GM12874 (cell line): ENCODE measurements around the gene PHF21A.

Source experiments
- TF ChIP-seq, protein P1 (sequence below): IDR thresholded peaks from 2 replicates; pipeline ENCODE4 v1.5.1; 2011; ENCODE audit warnings: low read depth, mild to moderate bottlenecking, control low read depth, low read length, moderate library complexity; ENCODE audit not compliant: insufficient read depth

The PHF21A gene

DNA sequence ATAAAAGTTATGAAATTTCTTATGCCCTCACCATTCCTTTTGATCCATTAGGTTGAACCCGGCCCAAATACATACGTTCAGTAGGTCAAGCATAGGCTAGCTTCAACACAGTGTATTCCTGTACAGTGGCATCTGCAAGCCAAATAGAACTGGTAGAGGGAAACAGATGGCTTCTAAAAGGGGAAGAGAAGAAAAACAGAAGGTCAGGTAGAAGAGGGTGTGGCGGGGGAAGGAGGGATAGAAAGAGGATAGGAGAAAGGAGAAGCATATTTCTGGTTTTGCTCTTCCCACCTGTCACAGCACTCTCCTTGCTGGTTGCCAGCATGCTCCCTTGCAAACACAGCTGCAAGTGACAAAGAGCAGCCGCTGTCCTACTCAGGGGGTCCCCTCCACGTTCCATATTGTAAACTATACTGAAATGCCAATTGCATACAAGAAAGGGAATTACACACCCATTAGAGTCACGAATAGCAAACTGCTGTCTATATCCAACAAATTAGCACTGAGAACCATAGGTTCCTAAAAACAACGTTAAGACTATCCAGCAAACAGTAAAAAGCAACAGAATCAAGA lies 71.8 kb downstream of the PHF21A start:
- TF ChIP-seq, protein P1, sequence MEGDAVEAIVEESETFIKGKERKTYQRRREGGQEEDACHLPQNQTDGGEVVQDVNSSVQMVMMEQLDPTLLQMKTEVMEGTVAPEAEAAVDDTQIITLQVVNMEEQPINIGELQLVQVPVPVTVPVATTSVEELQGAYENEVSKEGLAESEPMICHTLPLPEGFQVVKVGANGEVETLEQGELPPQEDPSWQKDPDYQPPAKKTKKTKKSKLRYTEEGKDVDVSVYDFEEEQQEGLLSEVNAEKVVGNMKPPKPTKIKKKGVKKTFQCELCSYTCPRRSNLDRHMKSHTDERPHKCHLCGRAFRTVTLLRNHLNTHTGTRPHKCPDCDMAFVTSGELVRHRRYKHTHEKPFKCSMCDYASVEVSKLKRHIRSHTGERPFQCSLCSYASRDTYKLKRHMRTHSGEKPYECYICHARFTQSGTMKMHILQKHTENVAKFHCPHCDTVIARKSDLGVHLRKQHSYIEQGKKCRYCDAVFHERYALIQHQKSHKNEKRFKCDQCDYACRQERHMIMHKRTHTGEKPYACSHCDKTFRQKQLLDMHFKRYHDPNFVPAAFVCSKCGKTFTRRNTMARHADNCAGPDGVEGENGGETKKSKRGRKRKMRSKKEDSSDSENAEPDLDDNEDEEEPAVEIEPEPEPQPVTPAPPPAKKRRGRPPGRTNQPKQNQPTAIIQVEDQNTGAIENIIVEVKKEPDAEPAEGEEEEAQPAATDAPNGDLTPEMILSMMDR = no peak

DNA sequence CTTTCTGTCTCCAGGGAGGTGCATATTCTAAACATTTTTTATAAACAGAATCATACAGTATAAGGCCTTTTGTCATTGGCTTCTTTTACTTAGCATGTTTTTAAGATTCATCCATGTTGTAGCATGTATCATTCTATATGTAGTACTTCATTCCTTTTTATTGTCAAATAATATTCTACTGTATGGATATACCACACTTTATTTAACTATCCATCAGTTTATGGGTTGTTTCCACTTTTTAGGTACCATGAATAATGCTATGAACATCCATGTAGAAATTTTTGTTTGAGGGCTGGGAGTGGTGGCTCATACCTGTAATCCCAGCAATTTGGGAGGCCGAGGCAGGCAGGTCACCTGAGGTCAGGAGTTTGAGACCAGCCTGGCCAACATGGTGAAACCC lies 73.1 kb downstream of the PHF21A start:
- TF ChIP-seq, protein P1 = no peak

DNA sequence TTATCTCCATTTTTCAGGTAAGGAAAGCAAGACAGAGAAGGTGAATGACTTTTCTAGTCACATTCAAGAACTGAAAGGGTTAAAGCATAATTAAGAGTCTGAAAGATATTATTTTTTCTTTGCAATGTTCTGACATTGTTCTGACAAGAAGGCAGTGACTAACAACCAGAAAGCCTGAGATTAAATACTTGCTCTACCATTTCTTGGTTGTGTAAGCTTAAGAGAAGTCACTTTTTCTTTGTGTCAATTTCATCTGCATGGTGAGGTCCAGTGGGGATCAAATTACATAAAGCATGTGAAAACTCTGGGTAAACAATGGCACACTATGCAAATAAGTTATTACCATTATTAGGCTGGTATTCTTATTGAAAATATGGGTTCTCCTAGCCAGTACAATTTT lies 73.7 kb downstream of the PHF21A start:
- TF ChIP-seq, protein P1 = no peak

DNA sequence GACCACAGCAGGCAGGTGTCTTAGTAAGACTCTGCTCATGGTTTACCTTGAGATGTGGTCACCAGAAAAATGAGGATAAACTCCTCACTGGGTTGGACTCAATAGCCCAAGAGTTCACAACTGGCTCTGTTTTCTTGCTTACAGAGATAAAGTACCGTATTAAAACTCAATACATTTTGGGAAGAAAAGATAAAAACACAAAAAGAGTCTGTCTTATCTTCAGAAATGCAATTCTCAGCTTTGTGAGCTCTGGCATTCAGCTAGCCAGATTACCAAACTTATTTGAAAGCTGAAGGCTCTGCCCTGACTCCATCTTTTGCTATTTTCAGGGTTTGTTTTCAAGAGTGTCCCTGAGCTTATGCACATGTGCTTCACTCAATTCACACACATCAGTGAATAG lies 75.4 kb downstream of the PHF21A start:
- TF ChIP-seq, protein P1 = no peak

DNA sequence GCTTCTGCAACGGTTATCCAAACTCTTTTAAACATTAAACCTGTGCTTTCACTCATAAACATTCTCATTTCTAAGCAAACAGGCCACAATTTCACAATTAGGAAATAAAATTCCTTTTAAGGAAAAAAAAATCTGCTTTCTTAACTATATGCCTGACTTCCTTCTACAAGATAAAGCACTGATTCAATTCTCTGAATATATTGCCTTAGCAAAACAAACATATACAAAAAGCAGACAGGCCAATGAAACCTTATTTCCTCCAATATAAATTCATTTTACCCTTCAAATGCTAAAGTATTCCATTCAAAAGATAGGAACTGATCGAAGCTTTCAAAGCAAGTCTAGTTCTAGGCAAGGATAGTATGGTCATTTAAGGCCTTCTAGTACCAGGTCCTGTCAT lies 76.7 kb downstream of the PHF21A start:
- TF ChIP-seq, protein P1 = no peak

DNA sequence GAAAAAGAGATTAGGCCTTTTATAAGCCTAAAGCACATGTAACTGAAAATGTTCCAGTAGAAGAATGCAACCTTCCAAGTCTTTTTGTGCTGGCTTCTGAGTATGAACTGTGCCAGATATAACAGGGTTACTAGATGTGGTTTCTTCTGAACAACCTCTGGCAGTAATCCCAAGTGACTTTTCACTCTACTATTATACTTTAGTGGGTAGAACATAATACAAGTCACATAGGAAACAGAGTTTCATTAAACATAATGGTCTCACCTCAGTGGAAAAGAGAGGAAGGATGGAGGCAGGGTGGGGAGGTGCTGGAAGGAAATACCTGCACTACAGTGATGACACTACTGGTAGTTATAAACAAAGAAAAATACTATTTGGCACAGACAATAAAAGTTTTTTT lies 81.3 kb downstream of the PHF21A start:
- TF ChIP-seq, protein P1 = no peak

DNA sequence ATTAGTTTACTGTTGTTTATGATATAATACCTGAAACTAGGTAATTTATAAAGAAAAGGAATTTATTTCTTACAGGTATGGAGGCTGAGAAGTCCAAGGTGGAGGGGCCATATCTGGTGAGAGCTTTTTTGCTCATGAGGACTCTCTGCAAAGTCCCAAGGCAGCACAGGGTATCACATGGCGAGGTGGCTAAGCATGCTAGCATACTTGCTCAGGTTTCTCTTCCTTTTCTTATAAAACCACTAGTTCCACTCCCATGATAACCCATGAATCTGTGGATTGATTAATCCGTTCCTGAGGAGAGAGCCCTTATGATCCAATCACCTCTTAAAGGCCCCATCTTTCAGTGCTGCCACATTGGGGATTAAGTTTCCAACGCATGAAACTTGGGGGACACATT lies 82.7 kb downstream of the PHF21A start:
- TF ChIP-seq, protein P1 = no peak
